C4-2B (cell line): ENCODE measurements around the gene ENPP4.
A peak's percentile ranks its signal among the peaks of the same experiment; 100 is the strongest.
"Not testable (repeated sequence)": the region's sequence is repeated elsewhere in the genome, so short reads cannot be mapped to it uniquely, and the experiment has no call there.

Experiments
- H3K27ac ChIP-seq: fragments of 450-650 bp; 2 replicates; pipeline ENCODE4 v1.5.1; 2017
- ZFX ChIP-seq: fragments of 450-650 bp; IDR thresholded peaks from 2 replicates; pipeline ENCODE4 v1.6.1; 2017
- TF ChIP-seq, protein P1 (sequence below): fragments of 450-650 bp; conservative IDR thresholded peaks from 2 replicates; pipeline ENCODE4 v1.5.1; 2017; ENCODE audit warnings: mild to moderate bottlenecking

ENPP4 gene, protein sequence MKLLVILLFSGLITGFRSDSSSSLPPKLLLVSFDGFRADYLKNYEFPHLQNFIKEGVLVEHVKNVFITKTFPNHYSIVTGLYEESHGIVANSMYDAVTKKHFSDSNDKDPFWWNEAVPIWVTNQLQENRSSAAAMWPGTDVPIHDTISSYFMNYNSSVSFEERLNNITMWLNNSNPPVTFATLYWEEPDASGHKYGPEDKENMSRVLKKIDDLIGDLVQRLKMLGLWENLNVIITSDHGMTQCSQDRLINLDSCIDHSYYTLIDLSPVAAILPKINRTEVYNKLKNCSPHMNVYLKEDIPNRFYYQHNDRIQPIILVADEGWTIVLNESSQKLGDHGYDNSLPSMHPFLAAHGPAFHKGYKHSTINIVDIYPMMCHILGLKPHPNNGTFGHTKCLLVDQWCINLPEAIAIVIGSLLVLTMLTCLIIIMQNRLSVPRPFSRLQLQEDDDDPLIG

DNA sequence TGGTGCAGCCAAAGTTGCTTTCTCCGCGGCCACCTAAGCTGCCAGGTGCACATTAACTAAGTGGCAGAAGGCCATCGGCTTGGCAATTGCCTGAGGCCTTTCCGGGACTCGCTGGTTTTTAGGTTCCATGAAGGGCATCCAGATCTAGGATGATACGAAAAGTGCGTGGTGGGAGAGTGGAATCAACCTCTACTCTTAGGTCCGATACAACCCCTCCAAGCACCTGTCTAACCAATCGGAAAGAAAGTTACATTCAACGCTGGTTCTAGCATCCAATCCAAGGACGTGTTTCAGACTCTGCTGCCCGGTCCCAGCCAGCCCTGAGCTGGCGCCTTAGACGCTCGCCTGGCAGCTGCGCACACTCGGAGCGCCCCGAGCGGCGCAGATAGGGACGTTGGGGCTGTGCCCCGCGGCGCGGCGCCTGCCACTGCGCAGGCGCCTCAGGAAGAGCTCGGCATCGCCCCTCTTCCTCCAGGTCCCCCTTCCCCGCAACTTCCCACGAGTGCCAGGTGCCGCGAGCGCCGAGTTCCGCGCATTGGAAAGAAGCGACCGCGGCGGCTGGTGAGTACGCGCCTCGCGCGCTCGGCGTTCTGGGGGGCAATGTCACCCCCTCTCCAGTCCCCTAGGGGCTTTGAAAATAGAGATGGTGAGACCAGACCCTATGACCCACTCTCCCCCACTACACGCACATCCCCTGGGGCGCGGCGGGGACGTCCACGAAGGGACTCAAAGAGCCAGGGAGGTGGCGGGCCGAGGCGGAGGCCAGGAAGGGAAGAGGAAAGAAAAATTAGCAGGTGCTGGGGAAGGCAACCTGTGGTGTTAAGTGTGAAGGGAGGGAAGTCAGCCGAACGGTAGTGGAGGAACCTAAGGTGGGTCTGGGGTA lies at the start of gene ENPP4:
Gene ENPP4 (plus strand): TSS at position 361 of the 883 bp plus-strand sequence. CDS start 9,595 bp downstream, outside the sequence.
- no peak for TF ChIP-seq ZFX
- TF ChIP-seq, protein P1, sequence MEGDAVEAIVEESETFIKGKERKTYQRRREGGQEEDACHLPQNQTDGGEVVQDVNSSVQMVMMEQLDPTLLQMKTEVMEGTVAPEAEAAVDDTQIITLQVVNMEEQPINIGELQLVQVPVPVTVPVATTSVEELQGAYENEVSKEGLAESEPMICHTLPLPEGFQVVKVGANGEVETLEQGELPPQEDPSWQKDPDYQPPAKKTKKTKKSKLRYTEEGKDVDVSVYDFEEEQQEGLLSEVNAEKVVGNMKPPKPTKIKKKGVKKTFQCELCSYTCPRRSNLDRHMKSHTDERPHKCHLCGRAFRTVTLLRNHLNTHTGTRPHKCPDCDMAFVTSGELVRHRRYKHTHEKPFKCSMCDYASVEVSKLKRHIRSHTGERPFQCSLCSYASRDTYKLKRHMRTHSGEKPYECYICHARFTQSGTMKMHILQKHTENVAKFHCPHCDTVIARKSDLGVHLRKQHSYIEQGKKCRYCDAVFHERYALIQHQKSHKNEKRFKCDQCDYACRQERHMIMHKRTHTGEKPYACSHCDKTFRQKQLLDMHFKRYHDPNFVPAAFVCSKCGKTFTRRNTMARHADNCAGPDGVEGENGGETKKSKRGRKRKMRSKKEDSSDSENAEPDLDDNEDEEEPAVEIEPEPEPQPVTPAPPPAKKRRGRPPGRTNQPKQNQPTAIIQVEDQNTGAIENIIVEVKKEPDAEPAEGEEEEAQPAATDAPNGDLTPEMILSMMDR = peak; percentile 23; the same call in 1 of the 2 replicates
- H3K27ac ChIP-seq = peak within 1 kb of the TSS; percentile 68

DNA sequence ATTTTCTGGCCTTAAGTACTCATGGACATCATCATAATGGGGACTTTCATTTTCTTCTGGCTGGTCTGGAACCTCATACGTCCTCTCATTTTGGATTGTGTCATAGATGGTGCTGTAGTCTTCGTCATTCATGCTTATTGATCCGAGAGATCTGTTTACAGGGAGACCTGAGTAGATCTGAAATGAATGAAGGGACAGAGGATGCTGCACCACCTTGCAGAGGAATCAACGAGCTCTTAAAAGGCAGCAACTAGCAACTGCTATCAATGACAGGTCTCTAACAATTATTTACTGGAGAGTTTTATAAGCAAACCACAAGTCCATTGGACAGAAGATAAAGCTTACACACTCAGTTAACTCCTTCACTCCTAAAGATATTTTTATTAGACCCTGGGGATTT lies 49.7 kb upstream of the ENPP4 start:
- no peak overlapping the region; the same call in 1 of the 2 replicates for H3K27ac ChIP-seq
- no peak for TF ChIP-seq ZFX
- TF ChIP-seq, protein P1 = no peak

DNA sequence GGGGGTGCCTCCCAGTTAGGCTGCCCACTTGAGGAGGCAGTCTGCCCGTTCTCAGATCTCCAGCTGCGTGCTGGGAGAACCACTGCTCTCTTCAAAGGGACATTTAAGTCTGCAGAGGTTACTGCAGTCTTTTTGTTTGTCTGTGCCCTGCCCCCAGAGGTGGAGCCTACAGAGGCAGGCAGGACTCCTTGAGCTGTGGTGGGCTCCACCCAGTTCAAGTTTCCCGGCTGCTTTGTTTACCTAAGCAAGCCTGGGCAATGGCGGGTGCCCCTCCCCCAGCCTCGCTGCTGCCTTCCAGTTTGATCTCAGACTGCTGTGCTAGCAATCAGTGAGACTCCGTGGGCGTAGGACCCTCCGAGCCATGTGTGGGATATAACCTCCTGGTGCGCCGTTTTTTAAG lies 44.1 kb upstream of the ENPP4 start:
- not testable (repeated sequence) for H3K27ac ChIP-seq

DNA sequence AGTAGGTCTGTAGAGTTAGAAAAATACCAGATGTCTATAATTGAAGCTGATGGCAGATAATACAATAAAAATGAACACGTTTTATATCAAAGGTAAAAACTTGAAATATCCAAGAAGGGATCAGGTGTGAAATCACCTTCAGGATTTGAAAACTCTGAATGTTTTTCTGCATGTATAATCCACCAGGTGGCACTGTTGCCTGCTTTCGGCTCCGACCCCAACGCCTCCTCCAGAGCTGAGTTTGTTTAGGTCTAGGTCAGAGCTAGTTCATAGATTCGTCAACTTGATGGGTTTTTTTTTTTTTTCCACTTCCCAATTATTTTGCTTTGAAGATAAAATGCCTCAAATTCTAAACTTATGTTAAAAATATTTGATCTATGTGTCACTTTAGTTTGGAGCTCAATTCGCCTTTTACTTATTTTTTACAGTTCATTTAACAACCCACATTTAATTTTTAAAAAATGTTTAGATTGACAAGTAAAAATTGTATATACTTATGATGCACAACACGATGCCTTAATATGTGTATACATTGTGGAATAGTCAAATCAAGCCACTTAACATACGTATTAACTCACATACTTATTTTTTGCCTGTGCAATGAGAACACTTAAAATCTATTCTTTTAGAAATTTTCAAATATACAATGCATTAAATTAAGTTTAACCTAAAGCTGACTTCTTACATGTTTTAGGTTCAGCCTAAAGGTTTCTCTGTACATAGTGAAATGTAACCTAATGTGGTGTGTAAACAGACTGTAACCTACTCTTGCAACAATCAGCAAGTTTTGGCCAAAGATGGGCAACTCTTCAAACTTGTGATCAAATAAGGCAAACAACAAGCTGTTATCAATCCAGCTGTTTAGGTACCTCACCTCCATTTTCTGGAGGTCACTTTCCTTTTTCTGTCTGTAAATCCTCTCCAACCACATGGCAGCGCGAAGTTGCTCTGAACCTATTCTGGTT lies 39.4 kb upstream of the ENPP4 start:
- TF ChIP-seq ZFX = no peak
- TF ChIP-seq, protein P1 = peak; percentile 90
- no peak overlapping the region for H3K27ac ChIP-seq

DNA sequence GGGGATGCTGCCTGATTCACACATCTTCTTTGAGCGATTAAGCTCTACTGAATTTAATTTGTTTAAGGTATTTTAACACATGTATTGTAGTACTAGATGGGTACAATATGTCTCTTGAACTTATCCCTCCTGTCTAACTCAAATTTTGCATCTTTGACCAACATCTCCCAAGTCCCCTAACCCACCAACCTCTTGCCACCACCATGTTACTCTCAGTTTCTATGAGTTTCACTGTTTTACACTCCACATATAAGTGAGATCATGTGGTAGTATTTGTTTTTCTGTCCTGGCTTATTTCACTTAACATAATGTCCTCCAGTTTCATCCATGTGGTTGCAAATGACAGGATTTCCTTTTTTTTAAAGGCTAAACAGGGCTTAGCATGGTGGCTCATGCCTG lies 38.7 kb upstream of the ENPP4 start:
- no peak for TF ChIP-seq ZFX
- TF ChIP-seq, protein P1 = no peak
- no peak overlapping the region for H3K27ac ChIP-seq

DNA sequence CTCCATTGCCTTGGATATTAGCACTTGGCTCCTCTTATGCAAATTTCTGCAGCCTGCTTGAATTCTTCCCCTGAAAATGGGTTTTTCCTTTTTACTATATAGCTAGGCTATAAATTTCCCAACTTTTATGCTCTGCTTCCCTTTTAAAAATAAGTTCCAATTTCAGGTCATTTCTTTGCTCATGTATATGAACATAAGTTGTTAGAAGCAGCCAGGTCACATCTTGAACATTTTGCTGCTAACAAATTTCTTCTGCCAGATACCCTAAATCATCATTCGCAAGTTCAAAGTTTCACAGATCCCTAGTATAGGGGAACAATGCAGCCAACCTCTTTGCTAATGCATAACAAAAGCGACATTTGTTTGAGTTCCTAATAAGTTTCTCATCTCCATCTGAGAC lies 34.5 kb upstream of the ENPP4 start:
- no peak for TF ChIP-seq ZFX
- TF ChIP-seq, protein P1 = no peak
- H3K27ac ChIP-seq = no peak overlapping the region

DNA sequence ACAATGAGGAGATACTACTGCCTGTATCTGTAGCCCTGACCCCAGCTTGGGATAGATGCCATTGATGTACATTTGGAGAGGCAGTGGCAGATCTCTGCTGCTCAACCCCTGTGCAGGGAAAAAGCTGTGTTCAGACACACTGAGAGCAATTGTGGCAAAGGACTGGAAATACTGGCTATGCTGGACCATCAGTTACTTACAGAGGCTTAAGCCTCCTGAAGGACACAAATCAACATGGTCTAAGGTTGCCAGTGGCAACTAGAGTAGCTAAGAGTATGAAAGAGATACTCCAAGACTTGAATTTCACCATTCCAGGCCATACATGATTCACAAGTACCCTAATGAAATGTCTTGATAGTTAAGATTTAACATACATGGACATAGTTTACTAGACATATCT lies 32.4 kb upstream of the ENPP4 start:
- TF ChIP-seq, protein P1 = no peak
- no peak for TF ChIP-seq ZFX
- no peak overlapping the region for H3K27ac ChIP-seq
